GM21526 (cell line): Measurements from ENCODE around the gene ERBB4.
A peak's percentile ranks its signal among the peaks of the same experiment; 100 is the strongest.
"Not testable (repeated sequence)": the region's sequence is repeated elsewhere in the genome, so short reads cannot be mapped to it uniquely, and the experiment has no call there.

Experiments used
- ATAC-seq: cut with Tn5 transposase; IDR thresholded peaks from one replicate; pipeline ENCODE4 v1.9.1; 2021; ENCODE audit warnings: moderate library complexity; ENCODE audit not compliant: unreplicated experiment, low FRiP score

Gene ERBB4

DNA sequence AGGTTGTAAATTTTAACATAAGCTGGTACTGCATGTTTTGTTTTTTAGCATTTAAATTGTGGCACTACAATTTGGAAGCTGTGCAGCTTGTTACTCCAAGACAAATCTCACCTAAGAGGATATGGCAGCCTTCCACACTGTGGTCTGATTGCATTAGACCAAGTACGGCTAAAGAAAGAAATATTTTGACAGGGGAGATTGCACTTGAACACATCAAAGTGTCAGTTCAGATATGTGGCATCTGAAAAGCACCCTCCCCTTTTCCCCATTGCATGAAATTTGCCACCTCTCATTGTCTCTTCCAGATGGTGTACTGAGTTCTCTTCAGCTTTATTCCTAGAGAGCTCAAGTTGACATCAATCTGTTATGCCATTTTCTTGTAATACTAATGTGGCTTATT is 295.9 kb downstream of the ERBB4 start:
- ATAC-seq: no peak

DNA sequence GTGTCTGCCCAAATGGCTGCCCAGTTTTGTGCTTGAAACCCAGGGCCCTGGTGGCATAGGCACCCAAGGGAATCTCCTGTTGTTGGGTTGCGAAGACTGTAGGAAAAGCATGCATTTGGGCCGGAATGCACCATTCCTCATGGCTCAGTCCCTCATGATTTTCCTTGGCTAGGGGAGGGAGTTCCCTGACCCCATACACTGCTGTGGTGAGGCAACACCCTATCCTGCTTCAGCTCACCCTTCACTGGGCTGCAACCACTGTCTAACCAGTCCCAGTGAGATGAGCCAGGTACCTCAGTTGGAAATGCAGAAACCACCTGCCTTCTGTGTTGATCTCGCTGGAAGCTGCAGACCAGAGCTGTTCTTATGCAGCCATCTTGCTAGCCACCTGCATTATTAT is 300.4 kb downstream of the ERBB4 start:
- ATAC-seq: not testable (repeated sequence)

DNA sequence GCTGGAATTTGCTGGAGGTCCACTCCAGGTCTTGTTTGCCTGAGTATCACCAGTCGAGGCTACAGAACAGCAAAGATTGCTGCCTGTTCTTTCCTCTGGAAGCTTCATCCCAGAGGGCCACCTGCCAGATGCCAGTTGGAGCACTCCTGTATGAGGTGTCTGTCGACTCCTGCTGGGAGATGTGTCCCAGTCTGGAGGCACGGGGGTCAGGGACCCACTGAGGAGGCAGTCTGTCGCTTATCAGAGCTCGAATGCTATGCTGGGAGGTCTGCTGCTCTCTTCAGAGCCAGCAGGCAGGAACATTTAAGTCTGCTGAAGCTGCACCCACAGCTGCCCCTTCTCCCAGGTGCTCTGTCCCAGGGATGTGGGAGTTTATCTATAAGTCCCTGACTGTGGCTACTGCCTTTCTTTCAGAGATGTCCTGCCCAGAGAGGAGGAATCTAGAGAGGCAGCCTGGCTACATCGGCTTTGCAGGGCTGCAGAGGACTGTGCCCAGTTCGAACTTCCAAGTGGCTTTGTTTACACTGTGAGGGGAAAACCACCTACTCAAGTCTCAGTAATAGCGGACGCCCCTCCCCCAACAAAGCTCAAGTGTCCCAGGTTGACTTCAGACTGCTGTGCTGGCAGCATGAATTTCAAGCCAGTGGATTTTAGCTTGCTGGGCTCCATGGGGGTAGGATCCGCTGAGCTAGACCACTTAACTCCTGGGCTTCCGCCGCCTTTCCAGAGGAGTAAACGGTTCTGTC is 301.1 kb downstream of the ERBB4 start:
- no peak for ATAC-seq

DNA sequence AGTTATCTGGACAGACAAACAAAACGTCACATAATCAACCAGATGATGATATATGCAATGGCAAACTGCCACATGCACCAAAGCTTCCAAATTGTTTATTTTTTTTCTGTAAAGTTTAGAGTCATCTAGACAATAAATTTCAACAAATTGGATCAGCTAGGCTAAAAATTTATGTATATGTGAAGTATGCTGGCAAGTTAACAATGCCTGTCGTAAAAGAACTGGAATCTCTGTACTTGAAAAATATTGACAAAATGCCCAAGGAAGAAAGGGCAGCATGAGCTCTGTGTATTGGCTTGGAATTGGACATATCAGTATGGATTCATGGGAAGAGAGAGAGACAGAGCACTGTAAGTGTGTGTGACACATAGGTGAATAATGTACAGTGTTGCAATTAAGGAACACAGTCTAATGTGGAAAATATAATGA is 309.8 kb downstream of the ERBB4 start:
- no peak for ATAC-seq

DNA sequence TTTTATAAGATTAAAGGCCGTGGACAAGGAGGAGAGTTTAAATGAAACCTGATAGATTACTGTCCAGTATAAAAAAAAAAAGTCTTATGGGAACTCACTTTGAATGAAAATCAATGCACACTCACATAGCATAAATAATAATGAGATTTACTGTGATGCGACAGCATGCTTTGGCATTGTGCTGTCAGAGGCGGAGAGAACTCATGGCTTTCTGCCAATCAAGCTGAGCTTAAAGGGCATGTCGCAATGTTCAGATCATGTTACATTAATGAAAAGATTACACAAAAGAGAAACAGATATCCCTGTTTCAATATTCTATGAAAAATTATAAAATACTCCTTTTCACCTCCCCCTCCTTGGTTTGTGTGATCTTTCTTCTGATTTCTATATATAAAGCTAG is 310.8 kb downstream of the ERBB4 start:
- ATAC-seq: no peak

DNA sequence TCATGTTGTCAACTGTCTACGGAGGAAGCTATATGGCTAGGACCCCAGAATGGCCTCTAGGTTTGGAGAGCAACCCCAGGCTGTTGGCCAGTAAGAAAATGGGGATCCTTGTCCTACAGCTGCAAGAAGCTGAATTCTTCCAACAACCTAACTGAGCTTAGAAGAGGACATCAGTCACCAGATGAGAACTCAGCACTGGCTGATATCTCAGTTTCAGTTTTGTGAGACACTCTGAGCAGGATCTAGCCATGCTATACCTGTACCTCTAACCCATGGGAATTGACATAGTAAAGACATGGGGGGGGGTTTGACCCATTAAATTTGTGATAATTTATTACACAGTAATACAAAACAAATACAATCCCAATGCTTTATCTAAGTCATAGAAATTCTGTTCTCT is 312.5 kb downstream of the ERBB4 start:
- ATAC-seq: no peak

DNA sequence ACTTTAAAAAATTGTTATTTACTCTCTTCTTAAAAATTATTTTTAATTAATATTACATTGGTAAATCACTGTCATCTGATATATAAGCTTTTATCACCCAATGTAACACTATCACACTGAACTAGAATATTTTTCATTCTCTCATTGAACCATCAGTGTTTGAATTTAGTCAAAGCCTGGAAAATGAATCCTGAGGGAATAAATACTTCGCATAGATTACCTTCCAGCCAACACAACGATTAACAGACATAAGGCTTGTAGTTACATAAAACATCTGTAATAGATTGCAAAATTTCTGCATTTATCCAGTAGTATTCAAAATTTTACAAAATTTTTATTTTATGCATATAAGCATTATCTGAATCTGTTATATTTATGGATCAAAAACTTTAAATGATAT is 314.9 kb downstream of the ERBB4 start:
- ATAC-seq: no peak

DNA sequence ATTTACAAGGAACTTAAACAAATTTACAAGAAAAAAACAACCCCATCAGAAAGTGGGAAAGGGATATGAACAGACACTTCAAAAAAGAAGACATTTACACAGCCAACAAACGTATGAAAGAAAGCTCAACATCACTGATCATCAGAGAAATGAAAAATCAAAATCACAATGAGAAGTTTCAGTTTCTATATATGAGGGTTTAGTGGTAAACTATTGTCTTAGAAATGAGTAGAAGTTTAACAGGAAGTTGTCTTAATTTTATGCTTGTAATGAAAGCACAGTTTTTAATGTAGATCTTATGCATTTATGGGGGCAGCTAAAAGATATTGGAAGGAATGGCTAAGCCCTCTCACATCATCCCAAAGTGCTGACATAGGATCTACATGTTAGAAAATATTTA is 325.4 kb downstream of the ERBB4 start:
- ATAC-seq: peak; percentile 64

DNA sequence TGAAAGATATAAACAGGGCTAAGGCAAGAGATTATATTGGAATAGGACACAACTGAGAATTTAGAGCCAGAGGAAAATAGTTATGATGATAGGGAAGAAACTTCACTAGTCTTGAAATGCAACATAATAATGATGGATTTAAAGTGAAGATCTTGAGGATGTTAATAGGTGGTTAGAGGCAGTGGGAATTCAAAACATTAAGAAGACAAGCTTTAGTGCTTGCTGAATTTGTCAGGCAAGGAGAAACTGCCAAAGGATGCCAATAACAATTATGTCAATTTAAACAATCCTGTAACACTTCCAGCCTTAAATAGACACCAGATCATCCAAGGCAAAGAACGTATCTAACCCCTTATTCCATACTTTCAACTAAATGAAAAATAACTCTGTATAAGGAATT is 330.1 kb downstream of the ERBB4 start:
- ATAC-seq: no peak

DNA sequence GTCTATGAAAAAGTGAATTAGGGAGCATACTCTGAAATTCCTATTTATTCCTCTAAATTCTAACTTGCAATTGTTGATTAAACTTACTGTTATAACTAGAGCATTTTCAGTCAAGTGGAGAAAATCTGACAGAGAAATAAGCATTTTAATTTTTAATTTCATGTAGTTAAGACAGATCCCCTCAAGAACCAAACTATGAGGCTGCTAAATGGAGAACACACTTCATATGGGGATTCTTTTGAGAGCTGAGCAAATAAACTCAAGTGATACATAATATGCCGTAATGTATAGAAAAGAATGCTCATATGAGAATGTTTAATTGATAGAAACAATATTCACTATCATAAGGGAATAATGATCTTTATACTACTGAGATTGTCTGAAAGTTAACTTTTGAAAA is 340.8 kb downstream of the ERBB4 start:
- no peak for ATAC-seq

DNA sequence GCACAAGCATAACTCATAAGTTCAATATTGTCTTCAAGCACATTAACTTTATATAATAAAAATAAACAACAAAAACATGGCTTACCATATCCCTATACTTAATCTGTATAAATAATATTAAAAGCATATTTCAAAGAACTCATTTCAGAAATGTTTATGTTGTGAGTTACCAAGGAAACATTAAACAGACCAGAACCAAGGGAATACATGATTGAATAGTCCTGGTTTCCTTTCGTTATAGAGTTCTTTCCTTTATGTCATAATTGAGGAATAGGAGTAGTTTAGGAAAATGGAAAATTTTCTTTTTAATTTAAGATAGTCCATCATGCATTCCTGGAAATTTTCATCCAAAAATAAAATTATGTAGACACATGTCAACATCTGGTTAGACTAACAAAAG is 343.0 kb downstream of the ERBB4 start:
- no peak for ATAC-seq

DNA sequence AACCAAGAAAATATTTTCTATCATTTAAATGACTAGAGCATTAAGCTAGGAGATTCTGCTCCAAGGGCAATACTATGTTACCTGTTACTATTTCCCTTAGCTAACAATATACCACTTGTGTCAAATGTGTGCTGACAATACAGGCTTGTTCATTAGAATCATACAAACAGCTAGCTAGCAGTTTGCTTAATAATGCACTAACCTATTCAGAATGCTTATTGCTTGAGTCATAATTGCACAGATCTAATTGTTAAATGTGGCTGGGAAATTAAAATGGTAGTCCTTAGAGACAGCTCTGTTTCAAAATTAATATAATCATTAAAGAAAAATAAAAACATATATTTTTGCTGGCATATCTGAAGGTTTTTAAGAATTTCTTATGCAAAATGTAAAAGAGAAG is 344.2 kb downstream of the ERBB4 start:
- no peak for ATAC-seq

DNA sequence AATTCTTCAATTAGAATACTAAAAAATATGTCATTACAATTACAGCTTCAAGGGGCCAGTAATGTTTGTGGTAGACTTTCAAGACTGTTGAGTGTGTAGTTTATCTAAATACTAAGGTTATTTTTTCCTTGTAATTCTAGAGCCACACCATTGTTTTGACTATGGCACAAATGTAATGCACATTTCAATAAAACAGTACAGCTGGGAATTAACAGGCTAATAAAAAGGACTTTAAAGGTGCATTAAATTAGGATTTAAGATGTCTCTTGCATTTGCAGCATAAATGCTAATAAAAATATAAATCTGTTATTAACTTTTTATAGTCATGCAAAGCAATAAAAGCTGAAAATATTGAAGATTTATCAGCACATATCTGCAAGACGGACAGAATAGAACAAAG is 344.8 kb downstream of the ERBB4 start:
- ATAC-seq: no peak

DNA sequence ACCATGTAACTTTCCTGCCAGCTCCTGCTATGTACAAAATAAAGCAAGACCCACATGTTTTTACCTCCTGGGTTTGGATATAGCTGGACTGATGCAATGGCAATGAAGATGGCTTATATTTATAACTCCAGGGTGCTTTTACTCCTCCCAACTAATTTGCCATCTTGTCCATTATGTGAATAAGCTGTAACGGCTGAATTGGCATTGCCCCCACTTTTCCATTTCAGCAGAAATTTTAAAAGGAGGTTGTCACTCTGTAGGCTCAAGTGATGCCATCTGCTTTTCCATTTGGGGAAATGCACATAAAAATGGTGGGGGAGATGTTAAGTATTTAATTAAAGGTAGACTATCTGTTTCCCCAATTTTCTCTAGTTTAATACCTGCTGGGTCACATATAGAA is 345.5 kb downstream of the ERBB4 start:
- no peak for ATAC-seq

DNA sequence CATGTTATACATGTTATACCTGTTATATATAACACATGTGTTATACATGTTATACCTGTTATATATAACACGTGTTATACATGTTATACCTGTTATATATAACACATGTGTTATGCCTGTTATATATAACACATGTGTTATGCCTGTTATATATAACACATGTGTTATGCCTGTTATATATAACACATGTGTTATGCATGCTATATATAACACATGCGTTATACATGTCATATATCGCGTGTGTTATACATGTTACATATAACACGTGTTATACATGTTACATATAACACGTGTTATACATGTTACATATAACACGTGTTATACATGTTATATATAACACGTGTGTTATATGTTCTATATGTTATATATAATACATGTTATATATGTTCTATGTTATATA is 347.2 kb downstream of the ERBB4 start:
- ATAC-seq: not testable (repeated sequence)

DNA sequence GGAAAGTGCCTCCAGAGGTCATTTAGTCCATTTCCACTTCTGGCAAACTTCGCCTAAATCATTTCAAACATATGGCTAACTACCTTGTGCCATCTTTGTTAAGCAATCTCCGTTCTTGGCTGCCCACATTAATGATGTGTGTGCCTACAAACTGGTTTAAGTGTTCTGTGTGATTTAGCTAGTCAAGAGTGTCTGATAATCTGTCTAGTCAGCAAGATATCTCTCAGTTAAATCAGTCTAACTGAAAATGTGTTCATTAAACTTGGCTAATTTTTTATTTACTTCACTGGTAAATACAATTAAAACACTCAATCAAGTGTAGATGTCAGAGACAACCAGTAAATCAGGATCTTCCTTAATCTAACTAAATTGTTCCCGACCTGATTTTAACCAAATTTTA is 352.4 kb downstream of the ERBB4 start:
- no peak for ATAC-seq

DNA sequence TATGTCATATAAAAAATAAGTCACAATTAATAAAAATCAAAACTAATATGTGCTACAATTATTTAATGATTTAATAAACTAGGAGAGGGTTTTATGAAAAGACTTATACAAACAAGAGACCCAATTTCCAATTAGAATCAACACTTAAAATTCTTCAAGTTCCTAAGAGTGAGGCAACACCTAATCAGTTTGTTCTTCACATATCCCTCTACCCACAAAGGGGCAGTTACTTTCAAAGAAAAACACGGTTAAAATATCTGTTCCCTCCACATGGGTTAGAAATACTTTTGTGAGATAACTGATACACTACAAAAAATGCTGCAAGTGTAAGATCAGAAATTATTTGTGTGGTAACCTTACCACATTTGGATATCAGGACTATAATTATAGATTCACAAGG is 357.0 kb downstream of the ERBB4 start:
- ATAC-seq: no peak

DNA sequence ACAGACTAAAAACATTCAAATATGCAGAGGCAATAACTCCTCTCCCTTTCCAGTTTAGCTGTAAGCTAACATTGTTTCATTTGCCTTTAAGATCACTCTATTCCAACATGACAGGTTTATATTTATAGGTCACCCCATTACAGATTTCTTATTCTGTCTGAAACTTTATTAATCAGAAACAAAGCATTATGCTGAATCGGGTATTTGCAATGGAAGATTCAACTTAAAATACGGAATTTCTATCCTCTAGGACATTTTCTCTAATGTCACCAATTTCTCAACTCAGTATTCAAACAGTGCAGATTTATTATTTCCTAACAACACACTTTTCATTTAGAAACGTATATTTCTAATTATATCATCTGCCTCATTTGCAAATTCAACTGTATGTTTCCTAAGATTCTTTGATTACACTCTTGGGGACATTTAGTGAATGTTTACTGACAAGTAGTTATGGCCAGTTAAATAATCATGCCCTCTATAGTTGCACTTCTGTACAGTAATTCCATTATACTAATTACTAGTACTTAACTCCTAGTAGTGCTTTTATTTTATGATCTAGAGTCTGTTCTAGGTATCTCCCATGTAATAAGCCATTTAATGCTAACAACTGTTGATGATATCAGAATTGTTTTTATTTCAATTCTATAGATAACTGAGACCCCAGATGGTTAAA is 358.1 kb downstream of the ERBB4 start:
- no peak for ATAC-seq

DNA sequence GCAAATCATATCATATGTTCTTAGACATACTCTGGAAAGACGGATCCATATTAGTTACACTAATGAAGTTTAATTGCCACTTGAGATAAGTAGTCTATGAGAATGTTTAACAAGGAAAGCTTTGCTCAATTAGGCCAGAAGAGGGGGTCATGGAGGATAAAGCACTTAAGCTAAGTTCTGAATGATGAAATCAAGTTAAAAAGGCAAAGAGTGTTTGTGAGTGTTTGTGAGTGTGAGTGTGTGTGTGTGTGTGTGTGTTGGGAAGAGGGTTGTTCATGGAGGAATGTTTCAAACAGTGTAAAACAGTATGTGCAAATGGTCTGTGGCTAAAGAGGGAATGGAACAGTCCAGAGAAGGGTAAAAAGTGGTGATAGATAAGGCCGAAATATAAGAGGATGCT is 360.9 kb downstream of the ERBB4 start:
- ATAC-seq: no peak

DNA sequence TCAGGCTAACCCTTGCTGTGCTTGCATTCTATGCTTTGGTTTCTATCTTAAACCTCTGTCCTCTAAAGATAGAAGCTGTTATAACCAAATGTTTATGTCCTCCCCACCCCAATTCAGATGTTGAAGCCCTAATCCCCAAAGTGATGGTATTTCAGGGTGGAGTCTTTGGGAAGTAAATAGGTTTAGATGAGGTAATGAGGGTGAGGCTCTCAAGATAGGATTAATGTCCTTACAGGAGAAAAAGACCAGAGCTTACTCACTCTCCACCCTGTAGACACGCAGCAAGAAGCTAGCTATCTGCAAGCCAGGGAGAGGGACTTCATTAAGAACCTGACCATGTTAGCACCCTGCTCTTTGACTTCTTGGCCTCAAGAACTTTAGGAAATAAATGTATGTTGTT is 362.5 kb downstream of the ERBB4 start:
- ATAC-seq: no peak

DNA sequence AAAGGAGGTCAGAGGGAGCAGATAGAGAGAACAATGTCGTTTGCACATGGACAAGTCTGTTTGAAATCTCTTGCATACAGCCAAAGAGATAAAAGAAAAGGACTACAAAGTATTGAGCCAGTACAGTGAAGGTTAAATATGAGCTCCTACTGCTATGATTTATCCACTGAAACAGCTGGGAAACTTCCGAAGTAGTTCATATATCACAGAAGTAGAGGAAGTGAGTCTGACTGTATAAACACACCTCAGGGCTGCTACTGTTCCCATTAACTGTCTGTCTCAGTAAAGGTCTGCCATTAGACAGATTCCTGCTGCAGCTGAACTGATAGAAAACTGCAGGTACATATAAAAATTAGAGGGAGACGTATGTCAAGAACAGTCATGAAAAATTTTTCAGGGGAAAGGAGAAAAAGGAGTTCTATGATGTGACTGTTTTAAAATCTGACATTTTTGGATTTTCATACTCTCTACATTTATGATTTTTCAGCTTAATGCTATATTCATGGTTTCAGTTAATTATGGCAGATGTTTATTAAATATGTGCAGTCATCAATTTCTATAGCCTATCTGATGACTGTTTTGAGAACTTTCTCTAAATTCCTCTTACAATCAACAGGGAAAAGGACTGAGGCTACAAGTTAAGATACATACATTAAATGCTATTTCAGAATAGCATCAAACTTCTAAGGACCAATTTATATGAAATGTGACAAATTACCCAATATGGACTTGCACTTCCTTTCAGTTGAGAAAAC is 364.7 kb downstream of the ERBB4 start:
- no peak for ATAC-seq

DNA sequence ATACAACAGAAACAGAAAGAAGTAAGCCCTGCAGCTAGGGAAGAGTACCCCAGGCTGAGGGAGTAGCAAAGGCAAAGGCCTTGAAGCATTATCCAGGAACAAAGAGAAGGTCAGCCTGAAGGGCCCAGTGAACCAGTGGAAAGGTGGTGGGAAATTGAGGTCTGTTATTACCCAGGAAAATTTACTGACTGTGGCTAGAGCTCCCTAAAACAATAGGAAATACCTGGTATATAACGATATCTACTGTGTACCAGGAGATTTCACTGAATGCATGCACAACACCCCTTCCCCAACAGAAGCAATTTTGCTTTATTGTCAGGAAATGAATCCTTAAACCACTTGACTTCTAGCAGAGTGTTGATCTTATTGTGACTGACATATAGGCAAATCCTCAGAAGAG is 365.3 kb downstream of the ERBB4 start:
- ATAC-seq: no peak
